GM19023 (cell line): Measurements from ENCODE around the gene KLC4.
A peak's percentile ranks its signal among the peaks of the same experiment; 100 is the strongest.

Experiments
- ATAC-seq: cut with Tn5 transposase; IDR thresholded peaks from one replicate; pipeline ENCODE4 v1.9.1; 2021; ENCODE audit warnings: mild to moderate bottlenecking, moderate library complexity; ENCODE audit not compliant: unreplicated experiment

KLC4 gene

DNA sequence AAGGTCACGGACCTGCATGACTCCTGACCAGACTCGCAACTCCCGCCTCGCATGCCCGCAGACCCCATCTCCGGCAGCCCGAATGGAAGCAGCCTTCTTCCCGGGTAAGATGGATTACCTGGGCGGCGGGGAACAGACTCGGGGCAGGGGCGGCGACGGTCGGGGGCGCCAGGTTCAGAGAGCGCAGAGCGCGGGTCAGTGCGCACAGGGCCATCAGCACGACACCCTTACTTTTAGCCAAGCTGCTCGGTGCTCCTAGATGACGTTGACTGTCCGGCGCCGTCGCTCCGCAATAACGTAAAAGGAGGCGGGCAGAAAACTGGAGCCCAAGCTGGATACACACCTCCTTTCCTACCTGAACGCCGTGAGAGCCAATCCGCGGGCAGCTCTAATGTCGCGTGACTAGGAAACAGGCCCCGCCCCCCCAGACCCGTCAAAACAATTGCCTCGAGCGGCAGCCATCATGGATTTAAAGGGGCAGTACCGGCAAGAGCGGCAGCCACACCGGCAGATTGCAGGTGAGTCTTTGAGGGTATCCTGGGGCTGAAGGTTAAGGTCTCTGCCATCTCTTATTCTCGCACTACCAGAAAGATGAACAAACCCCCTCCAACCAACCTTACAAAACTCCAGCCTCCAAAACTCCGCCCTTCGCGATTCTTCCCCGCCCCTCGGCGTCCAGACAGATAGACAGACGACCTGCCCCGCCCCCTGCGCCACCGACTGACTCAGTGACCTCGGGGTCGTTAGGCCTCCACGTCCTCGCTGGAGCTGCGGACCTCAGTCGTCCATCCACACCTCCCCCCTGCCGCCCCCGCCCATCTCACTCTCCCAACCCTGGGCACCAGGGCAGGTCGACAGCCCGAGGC is at the start of gene KLC4, which contains the start of gene MRPL2:
Gene KLC4 (plus strand): TSS at position 464 of the 866 bp plus-strand sequence. CDS start 1,705 bp downstream, outside the sequence.
Gene MRPL2 (minus strand): TSS at position 267 of the 866 bp plus-strand sequence. CDS start 53 bp downstream, at position 214.
- peak; percentile 89 for ATAC-seq

DNA sequence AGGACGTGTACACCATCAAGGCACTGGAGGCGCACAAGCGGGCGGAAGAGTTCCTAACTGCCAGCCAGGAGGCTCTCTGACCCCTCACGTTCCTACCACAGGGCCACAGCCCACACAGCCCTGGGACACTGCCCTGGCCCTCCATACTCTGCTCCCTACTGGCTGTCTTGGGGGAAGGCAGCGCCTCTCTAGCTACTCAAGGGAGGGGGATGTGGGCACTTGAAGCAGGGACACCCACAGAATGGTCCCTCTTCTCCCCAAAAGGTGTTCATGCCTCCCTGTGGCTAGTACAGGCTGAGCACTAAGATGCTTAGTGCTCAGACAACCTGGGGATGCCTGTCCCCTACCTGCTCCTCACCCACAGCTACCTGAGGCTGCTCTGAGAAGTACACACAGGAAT is 48.2 kb upstream of the KLC4 start:
- ATAC-seq: no peak

DNA sequence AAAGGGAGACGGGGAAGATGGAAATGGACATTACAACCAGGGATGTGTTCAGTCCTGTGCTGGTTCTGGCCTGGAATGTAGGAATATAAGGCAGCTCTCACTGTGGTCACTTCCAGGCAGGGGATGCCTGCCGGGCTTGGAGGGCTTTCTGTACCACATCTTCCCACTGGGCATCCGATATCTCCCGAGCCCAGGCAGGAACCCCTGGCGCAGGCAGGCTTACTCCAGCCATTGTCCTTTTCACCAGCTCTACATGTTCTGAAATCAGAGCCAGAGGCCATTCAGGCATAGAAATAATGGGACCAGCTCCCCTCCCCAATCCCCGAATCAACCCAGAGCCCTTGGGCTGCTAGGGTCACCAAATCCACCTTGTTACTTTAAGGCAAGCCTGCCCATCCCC is 47.1 kb upstream of the KLC4 start:
- ATAC-seq: no peak

DNA sequence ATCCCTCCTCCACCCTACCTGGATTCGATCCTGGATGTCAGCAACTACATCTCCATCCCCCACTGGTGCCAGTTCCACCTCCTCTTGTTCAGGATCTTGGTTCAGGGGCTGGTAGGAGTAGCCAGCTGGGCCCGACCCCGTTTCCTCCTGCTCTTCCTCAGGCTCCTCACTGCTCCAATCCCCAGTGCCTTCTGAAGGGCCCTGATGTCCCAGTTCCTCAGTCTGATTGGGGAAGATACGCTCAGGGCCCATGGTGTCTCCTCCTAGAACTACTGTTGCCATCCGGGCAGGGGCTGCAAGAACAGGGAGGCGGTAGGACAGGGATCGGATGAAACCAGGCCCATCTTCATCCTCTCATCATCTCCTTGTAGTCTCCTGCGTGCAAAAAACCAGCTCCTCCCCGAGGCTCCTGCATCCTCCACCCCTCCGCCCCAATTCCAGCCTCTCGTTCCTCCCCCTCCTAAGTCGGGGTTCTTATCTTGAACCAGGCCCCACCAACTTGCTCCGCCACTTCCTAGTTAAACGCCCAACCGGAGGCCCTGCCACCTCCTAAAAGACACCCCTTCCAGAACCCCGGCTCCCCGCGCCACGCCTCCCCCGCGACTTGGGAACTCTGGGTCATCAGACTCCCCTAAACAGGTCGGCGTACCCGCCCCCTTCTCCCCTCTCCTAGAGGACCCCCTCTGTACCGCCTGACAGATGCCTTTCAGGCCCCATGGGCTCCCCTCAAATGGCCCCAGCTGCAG is 46.2 kb upstream of the KLC4 start:
- ATAC-seq: no peak

- ATAC-seq: peak; percentile 94
Observed at GRCh38 chr6:43013843-43014433, 45.5 kb upstream of the KLC4 start, which contains the start of the genes KLHDC3 and MEA1. Gene KLHDC3 (plus strand): TSS chr6:43014249. CDS start chr6:43017193, 2,944 bp downstream. Gene MEA1 (minus strand): TSS chr6:43013946. CDS start chr6:43013813, 133 bp downstream.

- no peak for ATAC-seq
Observed at GRCh38 chr6:43014434-43014909, 45.0 kb upstream of the KLC4 start.

DNA sequence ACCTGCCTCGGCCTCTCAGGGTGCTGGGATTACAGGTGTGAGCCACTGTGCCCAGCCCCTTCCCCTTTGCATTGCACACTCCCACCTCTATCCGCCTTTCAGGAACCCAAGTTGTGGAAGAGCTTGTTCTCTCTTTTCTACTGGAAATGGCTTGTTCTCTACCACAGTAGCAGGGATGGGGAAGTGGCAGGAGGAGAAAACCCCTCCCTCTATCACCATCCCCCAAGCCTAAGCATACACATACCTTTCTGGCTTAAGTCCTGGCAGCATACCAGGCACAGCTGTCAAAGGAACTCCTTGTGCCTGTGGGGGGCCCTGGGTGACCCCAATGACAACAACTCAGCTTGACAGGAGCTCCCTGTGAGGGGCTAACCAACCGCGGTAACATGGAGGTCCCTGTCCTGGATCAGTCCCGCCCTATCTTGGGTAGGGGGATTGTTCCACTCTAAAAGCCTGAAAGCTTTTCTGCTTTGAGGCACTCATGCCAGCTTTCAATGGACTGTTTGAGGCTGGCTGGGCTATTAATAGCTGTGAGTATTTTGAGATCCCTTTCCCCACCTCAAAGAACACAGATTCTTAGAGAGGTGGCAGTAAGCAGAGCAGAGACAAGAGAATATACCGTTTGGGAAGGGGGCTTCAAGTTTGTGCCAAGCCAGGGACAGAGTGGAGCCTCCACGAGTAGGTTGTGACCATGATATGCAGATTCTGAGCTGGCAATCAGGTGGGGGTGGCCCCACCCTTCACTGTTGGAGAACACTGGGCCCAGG is 43.1 kb upstream of the KLC4 start:
- ATAC-seq: no peak

DNA sequence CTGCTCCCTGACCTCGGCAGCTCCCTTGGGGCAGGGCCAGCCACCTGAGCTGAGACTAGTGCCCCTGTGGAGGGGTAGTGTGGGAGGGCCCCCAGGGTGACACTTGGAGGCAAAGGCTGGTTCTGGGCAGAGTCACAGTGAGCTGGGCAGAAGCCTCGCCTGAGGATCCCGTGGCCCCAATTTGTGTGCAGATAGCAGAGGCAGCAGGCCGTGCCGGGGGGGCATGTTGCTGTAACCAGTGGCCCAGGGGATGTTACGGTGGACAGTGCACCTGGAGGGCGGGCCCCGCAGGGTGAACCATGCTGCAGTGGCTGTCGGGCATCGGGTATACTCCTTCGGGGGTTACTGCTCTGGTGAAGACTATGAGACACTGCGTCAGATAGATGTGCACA is 42.5 kb upstream of the KLC4 start:
- ATAC-seq: no peak

DNA sequence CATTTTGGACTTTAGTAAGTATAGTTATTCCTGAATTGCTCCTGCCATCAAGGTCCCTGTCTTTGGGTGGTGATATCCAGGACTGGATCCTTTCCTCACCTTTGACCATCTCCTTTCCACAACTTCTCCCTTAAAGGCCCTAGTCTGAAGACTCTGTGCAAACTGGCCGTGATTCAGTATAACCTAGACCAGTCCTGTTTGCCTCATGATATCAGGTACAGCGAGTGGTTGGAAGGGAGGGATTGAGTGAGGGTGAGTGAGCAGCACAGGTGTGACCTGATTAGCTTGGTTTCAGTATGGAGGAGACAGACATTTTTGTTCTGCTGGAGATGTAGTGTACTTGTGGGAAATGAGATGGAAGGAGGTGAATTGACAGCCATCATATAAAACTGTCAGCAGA is 40.3 kb upstream of the KLC4 start:
- ATAC-seq: no peak

DNA sequence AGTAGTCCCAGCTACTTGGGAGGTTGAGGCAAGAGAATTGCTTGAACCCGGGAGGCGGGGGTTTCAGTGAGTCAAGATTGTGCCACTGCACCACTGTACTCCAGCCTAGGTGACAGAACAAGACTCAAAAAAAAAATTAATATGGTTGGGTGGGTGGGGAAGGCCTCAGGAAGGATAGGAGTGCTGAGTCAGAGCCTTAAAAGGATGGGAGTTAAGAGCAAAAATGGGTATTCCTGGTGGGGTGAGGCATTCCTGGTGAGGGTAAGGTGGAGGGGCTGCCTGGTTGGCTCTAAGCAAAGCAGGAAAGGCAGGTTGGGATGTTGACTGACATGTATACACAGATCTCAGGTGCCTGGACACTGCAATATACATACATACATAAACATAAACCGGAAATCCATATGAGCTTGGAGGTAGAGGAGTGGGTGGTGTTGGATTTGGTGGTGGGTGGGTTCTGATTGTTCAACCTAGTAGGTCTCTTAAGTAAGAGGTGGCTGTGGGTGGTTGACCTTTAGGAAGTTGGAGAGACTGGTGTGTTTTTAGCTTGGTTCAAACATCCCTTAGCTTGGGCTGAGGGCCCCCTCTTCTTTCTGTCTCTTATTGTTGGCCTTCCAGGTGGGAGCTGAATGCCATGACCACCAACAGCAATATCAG is 39.3 kb upstream of the KLC4 start:
- ATAC-seq: no peak

- ATAC-seq: no peak
Observed at GRCh38 chr6:43020847-43021246, 38.6 kb upstream of the KLC4 start.

DNA sequence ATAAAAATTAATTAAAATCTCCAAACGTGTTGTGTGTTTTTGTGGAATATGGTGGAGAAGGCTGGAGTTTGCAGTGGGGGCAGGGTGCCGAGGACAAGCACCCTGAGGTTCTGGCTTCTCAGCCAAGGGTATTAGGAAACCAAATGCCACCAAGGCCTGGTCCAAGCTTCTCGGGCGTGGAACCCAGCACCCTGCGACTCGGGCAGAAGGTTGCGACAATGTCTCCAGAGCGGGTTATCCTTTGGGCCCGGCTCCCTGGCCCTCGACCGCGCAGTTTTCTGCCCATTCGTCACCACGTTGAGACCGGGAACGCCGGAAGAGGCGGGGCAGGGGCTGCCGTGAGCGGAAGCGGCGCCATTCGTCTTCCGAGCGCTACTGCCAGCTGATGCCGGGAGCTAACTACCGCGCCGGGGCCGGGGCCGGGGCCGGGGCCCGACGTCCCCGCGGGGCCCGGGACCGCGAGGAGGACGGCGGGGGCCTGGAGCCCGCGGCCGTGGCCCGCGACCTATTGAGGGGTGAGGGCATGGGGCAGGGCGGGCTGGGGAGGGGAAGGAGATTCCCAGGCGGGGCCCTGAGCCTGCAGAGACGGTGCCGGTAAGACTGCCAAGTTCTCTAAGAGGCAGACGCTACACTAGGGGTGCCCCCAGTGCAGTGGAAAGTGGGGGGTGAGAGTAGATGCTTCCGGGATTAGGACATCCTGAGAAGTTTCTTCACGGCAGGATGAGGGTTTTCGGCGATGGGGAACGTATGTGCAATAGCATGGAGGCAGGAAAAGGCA is 38.0 kb upstream of the KLC4 start, which contains the start of gene RRP36:
Gene RRP36 (plus strand): TSS at position 354 of the 778 bp plus-strand sequence. CDS start 32 bp downstream, at position 386.
- ATAC-seq: peak; percentile 75

DNA sequence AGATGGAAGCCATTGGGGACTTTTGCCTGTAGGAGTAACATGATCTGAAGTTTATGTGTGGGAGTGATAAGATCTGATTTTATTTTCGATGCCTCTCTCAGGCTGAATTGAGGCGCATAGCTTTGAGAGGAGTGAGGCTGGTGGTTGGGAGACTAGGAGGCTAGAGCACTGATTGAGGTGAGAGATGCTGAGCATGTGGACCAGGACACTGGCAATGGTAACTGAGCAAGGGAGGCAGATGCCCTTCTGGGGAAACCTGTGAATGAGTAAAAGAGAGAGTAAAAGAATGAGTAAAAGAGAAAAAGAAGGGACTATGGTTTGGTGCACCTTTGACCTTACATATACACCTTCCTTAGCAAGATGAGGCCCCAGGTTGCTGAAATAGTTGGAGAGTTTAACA is 35.0 kb upstream of the KLC4 start:
- no peak for ATAC-seq

DNA sequence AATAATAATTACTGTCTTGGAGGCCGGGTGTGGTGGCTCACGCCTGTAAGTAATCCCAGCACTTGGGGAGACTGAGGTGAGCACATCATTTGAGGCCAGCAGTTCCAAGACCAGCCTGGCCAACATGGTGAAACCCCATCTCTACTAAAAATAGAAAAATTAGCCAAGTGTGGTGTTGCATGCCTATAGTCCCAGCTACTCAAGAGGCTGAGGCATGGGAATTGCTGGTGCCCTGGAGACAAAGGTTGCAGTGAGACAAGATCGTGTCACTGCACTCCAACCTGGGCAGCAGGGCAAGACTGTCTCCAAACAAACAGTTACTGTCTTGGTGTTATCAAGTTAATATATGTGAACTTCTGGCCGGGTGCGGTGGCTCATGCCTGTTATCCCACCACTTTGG is 33.1 kb upstream of the KLC4 start:
- ATAC-seq: no peak

DNA sequence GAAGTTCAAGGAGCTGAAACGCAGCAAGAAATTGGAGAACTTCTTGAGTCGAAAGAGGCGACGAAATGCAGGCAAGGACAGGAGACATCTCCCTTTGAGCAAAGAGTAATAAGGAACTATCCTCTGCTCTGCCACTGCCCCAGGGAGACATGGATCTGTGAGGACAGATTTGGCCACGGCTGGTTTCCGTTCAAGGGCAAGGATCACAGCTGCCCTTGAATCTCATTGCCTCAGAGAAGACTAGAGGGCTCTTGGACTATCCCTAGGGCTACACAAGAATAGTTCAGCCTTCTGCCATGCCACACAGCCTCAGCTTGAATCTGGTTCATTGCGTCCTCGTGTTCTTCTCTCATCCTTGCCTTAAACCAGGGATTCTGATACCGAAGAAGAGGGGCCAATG is 30.3 kb upstream of the KLC4 start:
- ATAC-seq: no peak

- no peak for ATAC-seq
Observed at GRCh38 chr6:43032326-43032725, 27.1 kb upstream of the KLC4 start.

DNA sequence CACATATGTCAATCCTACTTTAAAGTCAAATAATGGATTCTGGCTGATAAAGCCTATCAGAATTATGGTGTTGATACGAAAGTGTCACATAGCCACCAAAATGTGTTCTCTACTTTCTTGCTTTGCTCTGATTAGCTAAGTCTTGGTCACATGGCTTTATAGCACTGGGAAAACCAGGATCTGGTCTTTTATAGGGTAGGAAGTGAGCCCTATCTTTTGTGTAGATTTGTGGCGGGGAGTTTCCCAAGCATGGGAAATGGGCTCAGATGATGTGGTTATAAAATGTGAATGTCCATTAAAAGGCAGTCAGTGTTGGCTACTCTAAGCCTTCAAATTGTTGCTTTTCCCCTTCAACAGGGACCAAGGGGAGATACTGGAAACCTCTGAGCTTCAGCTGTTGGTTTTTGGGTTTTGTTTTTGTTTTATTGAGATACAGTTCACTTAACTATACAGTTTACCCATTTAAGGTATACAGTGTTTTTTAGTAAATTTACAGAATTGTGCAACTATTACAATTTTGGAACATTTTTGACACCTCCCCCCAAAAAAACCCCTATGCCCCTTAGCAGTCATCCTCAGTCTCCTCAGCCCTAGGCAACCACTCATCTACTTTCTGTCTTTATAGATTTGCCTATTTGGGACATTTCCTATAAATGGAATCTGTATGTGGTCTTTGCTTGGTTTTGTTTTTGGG is 25.8 kb upstream of the KLC4 start:
- ATAC-seq: no peak

GRCh38 chr6:43034190-43034525 is 25.3 kb upstream of the KLC4 start:
- no peak for ATAC-seq
